Measurements from ENCODE around the gene SLC2A1.
"Not testable (repeated sequence)": the region's sequence is repeated elsewhere in the genome, so short reads cannot be mapped to it uniquely, and the experiment has no call there.

The SLC2A1 gene

GRCh38 chr1:42904434-42904833, 54.2 kb downstream of the SLC2A1 start:
- H3K9me3 ChIP-seq (ENCODE audit: control insufficient read depth, insufficient read depth, low read length): no peaks in the 10 kb centered on the region
- H3K9me2 ChIP-seq (replicated peaks; ENCODE audit: control insufficient read depth, low read length): no peaks in the 10 kb centered on the region
- H3F3A ChIP-seq (ENCODE audit: control insufficient read depth, insufficient read depth): no peaks in the 10 kb centered on the region
- H3K27ac ChIP-seq (ENCODE audit: low read depth, low read length): no peak overlapping the region
- H3K36me3 ChIP-seq (ENCODE audit: control insufficient read depth, low read length): no peaks in the 10 kb centered on the region
- no peaks in the 10 kb centered on the region for H3K4me1 ChIP-seq (ENCODE audit: control insufficient read depth, low read length)
- H3K4me2 ChIP-seq (ENCODE audit: low read length): no peak overlapping the region
- H3K79me2 ChIP-seq (ENCODE audit: control insufficient read depth, low read length): no peaks in the 10 kb centered on the region
- no peak overlapping the region for H3K4me3 ChIP-seq (ENCODE audit: low read length)
- no peak for TF ChIP-seq EZH2phosphoT487 (IDR thresholded peaks at IDR 0.05; ENCODE audit: borderline replicate concordance, low read length)
- TF ChIP-seq CTCF (IDR thresholded peaks at IDR 0.05; ENCODE audit: low read depth, low read length, poor library complexity, severe bottlenecking): no peak
- no peaks in the 10 kb centered on the region for H4K20me1 ChIP-seq (ENCODE audit: control insufficient read depth, insufficient read depth, low read depth, low read length)
- no peaks in the 10 kb centered on the region for H3K27me3 ChIP-seq (ENCODE audit: control insufficient read depth, low read length)

GRCh38 chr1:42899960-42900359, 58.7 kb downstream of the SLC2A1 start:
- not testable (repeated sequence) for H4K20me1 ChIP-seq (ENCODE audit: control insufficient read depth, insufficient read depth, low read depth, low read length); H3K27me3 ChIP-seq (ENCODE audit: control insufficient read depth, low read length); H3F3A ChIP-seq (ENCODE audit: control insufficient read depth, insufficient read depth); H3K4me2 ChIP-seq (ENCODE audit: low read length); H3K4me3 ChIP-seq (ENCODE audit: low read length); H3K9me2 ChIP-seq (replicated peaks; ENCODE audit: control insufficient read depth, low read length); H3K79me2 ChIP-seq (ENCODE audit: control insufficient read depth, low read length); H3K36me3 ChIP-seq (ENCODE audit: control insufficient read depth, low read length); H3K9me3 ChIP-seq (ENCODE audit: control insufficient read depth, insufficient read depth, low read length); H3K4me1 ChIP-seq (ENCODE audit: control insufficient read depth, low read length); H3K27ac ChIP-seq (ENCODE audit: low read depth, low read length)

GRCh38 chr1:42891465-42892138, 67.1 kb downstream of the SLC2A1 start:
- no peak overlapping the region for H3K4me3 ChIP-seq (ENCODE audit: low read length)

More at GRCh38 chr1:42891465-42892138, 67.1 kb downstream of the SLC2A1 start:
- Histone ChIP-seq H3K79me2 (ENCODE audit: control insufficient read depth, low read length) (no peaks in the 10 kb centered on the region), H3K27ac (ENCODE audit: low read depth, low read length) (no peak overlapping the region), H3K4me2 (ENCODE audit: low read length) (no peak overlapping the region), H3F3A (ENCODE audit: control insufficient read depth, insufficient read depth) (no peaks in the 10 kb centered on the region), H4K20me1 (ENCODE audit: control insufficient read depth, insufficient read depth, low read depth, low read length) (no peaks in the 10 kb centered on the region), H3K36me3 (ENCODE audit: control insufficient read depth, low read length) (no peaks in the 10 kb centered on the region), H3K9me2 (replicated peaks; ENCODE audit: control insufficient read depth, low read length) (no peaks in the 10 kb centered on the region), H3K27me3 (ENCODE audit: control insufficient read depth, low read length) (peaks cover 11% of the 10 kb centered on the region), H3K4me1 (ENCODE audit: control insufficient read depth, low read length) (no peaks in the 10 kb centered on the region), H3K9me3 (ENCODE audit: control insufficient read depth, insufficient read depth, low read length) (no peaks in the 10 kb centered on the region)
- TF ChIP-seq EZH2phosphoT487 (IDR thresholded peaks at IDR 0.05; ENCODE audit: borderline replicate concordance, low read length) (no peak), CTCF (IDR thresholded peaks at IDR 0.05; ENCODE audit: low read depth, low read length, poor library complexity, severe bottlenecking) (no peak)

Data from DOHH2 (cell line).